Right lobe of liver (tissue), 4 donors: Measurements from ENCODE around the gene PFKFB3.

Experiments
- POLR2A ChIP-seq: fragments of 450-650 bp; IDR thresholded peaks from one replicate; pipeline ENCODE4 v1.6.1; 2017; ENCODE audit warnings: antibody characterized with exemption, mild to moderate bottlenecking
- TF ChIP-seq, protein P1 (sequence below), 4 donors: fragments of 200-600 bp in 3 of 4; fragments of 450-650 bp in 1 of 4; IDR thresholded peaks; one replicate each; pipeline versions ENCODE4 v1.5.1 to v1.8.0; 2016 to 2022; ENCODE audit warnings: antibody characterized with exemption in 4 of 4, mild to moderate bottlenecking in 2 of 4
- donor health status: DM: no; HTN: no; CAD: no.
- donor health status: DM: no; HTN: no; CAD: no.
- donor health status: DM: no; HTN: yes; CAD: no.

DNA sequence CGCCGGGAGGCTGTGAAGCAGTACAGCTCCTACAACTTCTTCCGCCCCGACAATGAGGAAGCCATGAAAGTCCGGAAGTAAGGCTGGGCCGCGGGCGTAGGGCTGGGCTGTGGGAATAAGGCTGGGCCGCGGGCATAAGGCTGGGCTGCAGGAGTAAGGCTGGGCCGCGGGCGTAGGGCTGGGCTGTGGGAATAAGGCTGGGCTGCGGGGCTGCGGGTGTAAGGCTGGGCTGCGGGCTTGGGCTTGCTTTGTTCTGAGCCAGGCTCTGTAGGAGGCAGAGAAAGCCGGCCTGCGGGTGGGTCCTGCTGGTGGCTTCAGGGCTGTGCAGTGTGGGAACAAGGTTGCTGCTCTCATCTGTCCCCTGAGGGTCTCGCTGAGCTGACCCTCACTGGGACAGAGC, 12.5 kb downstream of the PFKFB3 start:
- TF ChIP-seq, protein P1, sequence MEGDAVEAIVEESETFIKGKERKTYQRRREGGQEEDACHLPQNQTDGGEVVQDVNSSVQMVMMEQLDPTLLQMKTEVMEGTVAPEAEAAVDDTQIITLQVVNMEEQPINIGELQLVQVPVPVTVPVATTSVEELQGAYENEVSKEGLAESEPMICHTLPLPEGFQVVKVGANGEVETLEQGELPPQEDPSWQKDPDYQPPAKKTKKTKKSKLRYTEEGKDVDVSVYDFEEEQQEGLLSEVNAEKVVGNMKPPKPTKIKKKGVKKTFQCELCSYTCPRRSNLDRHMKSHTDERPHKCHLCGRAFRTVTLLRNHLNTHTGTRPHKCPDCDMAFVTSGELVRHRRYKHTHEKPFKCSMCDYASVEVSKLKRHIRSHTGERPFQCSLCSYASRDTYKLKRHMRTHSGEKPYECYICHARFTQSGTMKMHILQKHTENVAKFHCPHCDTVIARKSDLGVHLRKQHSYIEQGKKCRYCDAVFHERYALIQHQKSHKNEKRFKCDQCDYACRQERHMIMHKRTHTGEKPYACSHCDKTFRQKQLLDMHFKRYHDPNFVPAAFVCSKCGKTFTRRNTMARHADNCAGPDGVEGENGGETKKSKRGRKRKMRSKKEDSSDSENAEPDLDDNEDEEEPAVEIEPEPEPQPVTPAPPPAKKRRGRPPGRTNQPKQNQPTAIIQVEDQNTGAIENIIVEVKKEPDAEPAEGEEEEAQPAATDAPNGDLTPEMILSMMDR (IDR thresholded peaks at IDR 0.05) = no peak
- TF ChIP-seq POLR2A = no peak
